ENCODE measurements around the gene UBAP2L.
A peak's percentile ranks its signal among the peaks of the same experiment; 100 is the strongest.

Gene UBAP2L

GRCh38 chr1:154265586-154265985, 44.8 kb downstream of the UBAP2L start:
- H3K79me1 ChIP-seq (ENCODE audit: low read length): no peaks in the 10 kb centered on the region
- H3K18ac ChIP-seq (ENCODE audit: low read length): no peak overlapping the region
- H3K4me3 ChIP-seq (ENCODE audit: low read depth, low read length): no peak overlapping the region
- H3K14ac ChIP-seq (ENCODE audit: low read length): no peak overlapping the region
- H3K9me3 ChIP-seq (ENCODE audit: insufficient read depth, low read depth, low read length): no peaks in the 10 kb centered on the region
- no peak overlapping the region for H2BK120ac ChIP-seq (ENCODE audit: insufficient read depth, low read length, poor library complexity)
- H3K79me2 ChIP-seq (ENCODE audit: control insufficient read depth, insufficient read depth, low read length, poor library complexity): no peaks in the 10 kb centered on the region
- no CpG with 5 or more reads among the region's 4 CpGs for WGBS (ENCODE audit: extremely low coverage, insufficient coverage, insufficient read length)
- no peak overlapping the region for H3K4ac ChIP-seq (ENCODE audit: low read depth, low read length)
- no peak overlapping the region for H3K9ac ChIP-seq (ENCODE audit: low read length)
- H2BK12ac ChIP-seq (ENCODE audit: low read length): no peak overlapping the region
- no peak overlapping the region for H4K8ac ChIP-seq (ENCODE audit: low read depth, low read length)
- no peak overlapping the region for H3K4me2 ChIP-seq (ENCODE audit: low read length)
- no peak overlapping the region for H3K23ac ChIP-seq (ENCODE audit: low read length)
- no peak overlapping the region for H4K91ac ChIP-seq (ENCODE audit: low read depth, low read length)
- H2AK5ac ChIP-seq (ENCODE audit: low read length): no peak overlapping the region
- no peaks in the 10 kb centered on the region for H3K4me1 ChIP-seq (ENCODE audit: control insufficient read depth in 1 of 2, insufficient read depth in 2 of 2, low read length in 2 of 2)
- no peak overlapping the region for H2AFZ ChIP-seq (ENCODE audit: insufficient read depth, low read length, poor library complexity)
- H2BK5ac ChIP-seq (ENCODE audit: low read depth, low read length, poor library complexity): no peak overlapping the region
- DNase-seq: no peak
- H3K27ac ChIP-seq (ENCODE audit: low read depth, low read length): no peak overlapping the region
- no peaks in the 10 kb centered on the region for H3K27me3 ChIP-seq (ENCODE audit: insufficient read depth, low read length)
- H4K12ac ChIP-seq (ENCODE audit: low read depth, low read length): no peak overlapping the region
- peaks cover 33 to 62% of the 10 kb centered on the region in 2 experiments for H3K36me3 ChIP-seq (ENCODE audit: control insufficient read depth in 1 of 2, insufficient read depth in 2 of 2, low read length in 2 of 2)

- Histone ChIP-seq H4K91ac (ENCODE audit: low read depth, low read length) (no peak overlapping the region), H2BK12ac (ENCODE audit: low read length) (no peak overlapping the region), H3K27me3 (ENCODE audit: insufficient read depth, low read length) (no peaks in the 10 kb centered on the region), H3K4ac (ENCODE audit: low read depth, low read length) (no peak overlapping the region), H3K14ac (ENCODE audit: low read length) (no peak overlapping the region), H2BK5ac (ENCODE audit: low read depth, low read length, poor library complexity) (no peak overlapping the region), H3K36me3 (ENCODE audit: control insufficient read depth in 1 of 2, insufficient read depth in 2 of 2, low read length in 2 of 2) (peaks cover 26 to 37% of the 10 kb centered on the region in 2 experiments), H2BK120ac (ENCODE audit: insufficient read depth, low read length, poor library complexity) (no peak overlapping the region), H3K4me1 (ENCODE audit: control insufficient read depth in 1 of 2, insufficient read depth in 2 of 2, low read length in 2 of 2) (peaks cover 2 to 4% of the 10 kb centered on the region in 2 experiments), H3K79me2 (ENCODE audit: control insufficient read depth, insufficient read depth, low read length, poor library complexity) (peaks cover 4% of the 10 kb centered on the region), H3K9me3 (ENCODE audit: insufficient read depth, low read depth, low read length) (no peaks in the 10 kb centered on the region), H3K27ac (ENCODE audit: low read depth, low read length) (no peak overlapping the region), H3K18ac (ENCODE audit: low read length) (no peak overlapping the region), H4K8ac (ENCODE audit: low read depth, low read length) (no peak overlapping the region), H2AK5ac (ENCODE audit: low read length) (no peak overlapping the region), H4K12ac (ENCODE audit: low read depth, low read length) (no peak overlapping the region), H3K79me1 (ENCODE audit: low read length) (peaks cover 5% of the 10 kb centered on the region), H3K9ac (ENCODE audit: low read length) (no peak overlapping the region), H3K4me3 (ENCODE audit: low read depth, low read length) (no peak overlapping the region), H3K23ac (ENCODE audit: low read length) (no peak overlapping the region), H2AFZ (ENCODE audit: insufficient read depth, low read length, poor library complexity) (no peak overlapping the region), H3K4me2 (ENCODE audit: low read length) (no peak overlapping the region)
- no peak for DNase-seq
- WGBS (ENCODE audit: extremely low coverage, insufficient coverage, insufficient read length): no CpG with 5 or more reads among the region's 5 CpGs
Measured at GRCh38 chr1:154270833-154271232, 50.1 kb downstream of the UBAP2L start.

GRCh38 chr1:154272217-154272998, 51.7 kb downstream of the UBAP2L start, which contains the start of gene HAX1:
HAX1 (plus strand) TSS chr1:154272629; CDS start chr1:154272724, 95 bp downstream.
- peak within 1 kb of the TSS; percentile 52 for H3K27ac ChIP-seq (ENCODE audit: low read depth, low read length)
- H2BK5ac ChIP-seq (ENCODE audit: low read depth, low read length, poor library complexity): peak within 1 kb of the TSS; percentile 57
- H3K9ac ChIP-seq (ENCODE audit: low read length): peak within 1 kb of the TSS; percentile 83
- peak within 1 kb of the TSS; percentile 89 for H4K91ac ChIP-seq (ENCODE audit: low read depth, low read length)
- no peaks in the 10 kb centered on the region for H3K9me3 ChIP-seq (ENCODE audit: insufficient read depth, low read depth, low read length)
- H3K14ac ChIP-seq (ENCODE audit: low read length): peak within 1 kb of the TSS; percentile 97
- peak within 1 kb of the TSS; percentile 84 for H2AK5ac ChIP-seq (ENCODE audit: low read length)
- peaks cover 2 to 4% of the 10 kb centered on the region in 2 experiments for H3K4me1 ChIP-seq (ENCODE audit: control insufficient read depth in 1 of 2, insufficient read depth in 2 of 2, low read length in 2 of 2)
- peak within 1 kb of the TSS; percentile 87 for H2BK120ac ChIP-seq (ENCODE audit: insufficient read depth, low read length, poor library complexity)
- peak within 1 kb of the TSS; percentile 91 for H4K12ac ChIP-seq (ENCODE audit: low read depth, low read length)
- H3K4ac ChIP-seq (ENCODE audit: low read depth, low read length): peak within 1 kb of the TSS; percentile 96
- H3K36me3 ChIP-seq (ENCODE audit: control insufficient read depth in 1 of 2, insufficient read depth in 2 of 2, low read length in 2 of 2): peaks cover 28 to 36% of the 10 kb centered on the region in 2 experiments
- peak within 1 kb of the TSS; percentile 71 for H3K4me2 ChIP-seq (ENCODE audit: low read length)
- H3K79me2 ChIP-seq (ENCODE audit: control insufficient read depth, insufficient read depth, low read length, poor library complexity): peaks cover 4% of the 10 kb centered on the region
- peaks cover 5% of the 10 kb centered on the region for H3K79me1 ChIP-seq (ENCODE audit: low read length)
- H3K4me3 ChIP-seq (ENCODE audit: low read depth, low read length): peak within 1 kb of the TSS; percentile 79
- H2AFZ ChIP-seq (ENCODE audit: insufficient read depth, low read length, poor library complexity): peak within 1 kb of the TSS; percentile 86
- no CpG with 5 or more reads among the region's 47 CpGs for WGBS (ENCODE audit: extremely low coverage, insufficient coverage, insufficient read length)
- no peaks in the 10 kb centered on the region for H3K27me3 ChIP-seq (ENCODE audit: insufficient read depth, low read length)
- H3K18ac ChIP-seq (ENCODE audit: low read length): peak within 1 kb of the TSS; percentile 98
- DNase-seq: peak; percentile 94 to 97
- H2BK12ac ChIP-seq (ENCODE audit: low read length): no peak within 1 kb of the TSS
- no peak within 1 kb of the TSS for H3K23ac ChIP-seq (ENCODE audit: low read length)
- peak within 1 kb of the TSS; percentile 98 for H4K8ac ChIP-seq (ENCODE audit: low read depth, low read length)

DNA sequence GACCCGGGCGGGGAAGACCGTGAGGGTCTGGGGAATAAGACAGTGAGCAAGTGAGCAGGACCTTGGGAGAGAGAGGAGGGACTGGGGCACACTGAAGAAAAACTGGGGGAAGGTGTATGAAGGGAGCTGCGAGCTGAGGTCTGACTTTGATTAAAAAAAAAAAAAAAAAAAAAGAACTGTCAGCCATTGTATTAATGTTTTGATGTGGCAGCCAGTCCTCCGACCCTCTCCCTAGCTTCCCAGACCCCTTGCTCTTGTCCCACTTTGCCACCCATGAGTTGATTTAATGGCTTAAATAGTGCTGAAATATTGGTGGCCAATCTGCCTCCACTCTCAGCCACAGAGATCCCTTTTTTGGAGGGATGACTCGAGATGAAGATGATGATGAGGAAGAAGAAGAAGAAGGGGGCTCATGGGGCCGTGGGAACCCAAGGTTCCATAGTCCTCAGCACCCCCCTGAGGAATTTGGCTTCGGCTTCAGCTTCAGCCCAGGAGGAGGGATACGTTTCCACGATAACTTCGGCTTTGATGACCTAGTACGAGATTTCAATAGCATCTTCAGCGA, 52.3 kb downstream of the UBAP2L start:
- no peaks in the 10 kb centered on the region for H3K9me3 ChIP-seq (ENCODE audit: insufficient read depth, low read depth, low read length)
- no peak overlapping the region for H3K23ac ChIP-seq (ENCODE audit: low read length)
- peak overlapping the region; percentile 52 for H3K27ac ChIP-seq (ENCODE audit: low read depth, low read length)
- H3K4me2 ChIP-seq (ENCODE audit: low read length): peak overlapping the region; percentile 71
- WGBS (ENCODE audit: extremely low coverage, insufficient coverage, insufficient read length): no CpG with 5 or more reads among the region's 13 CpGs
- H2BK120ac ChIP-seq (ENCODE audit: insufficient read depth, low read length, poor library complexity): peak overlapping the region; percentile 87
- H2AK5ac ChIP-seq (ENCODE audit: low read length): peak overlapping the region; percentile 84
- peaks cover 28 to 36% of the 10 kb centered on the region in 2 experiments for H3K36me3 ChIP-seq (ENCODE audit: control insufficient read depth in 1 of 2, insufficient read depth in 2 of 2, low read length in 2 of 2)
- H2BK5ac ChIP-seq (ENCODE audit: low read depth, low read length, poor library complexity): peak overlapping the region; percentile 57
- H2AFZ ChIP-seq (ENCODE audit: insufficient read depth, low read length, poor library complexity): peak overlapping the region; percentile 86
- peaks cover 2 to 4% of the 10 kb centered on the region in 2 experiments for H3K4me1 ChIP-seq (ENCODE audit: control insufficient read depth in 1 of 2, insufficient read depth in 2 of 2, low read length in 2 of 2)
- DNase-seq: no peak
- H3K79me1 ChIP-seq (ENCODE audit: low read length): peaks cover 5% of the 10 kb centered on the region
- H4K91ac ChIP-seq (ENCODE audit: low read depth, low read length): peak overlapping the region; percentile 89
- H3K27me3 ChIP-seq (ENCODE audit: insufficient read depth, low read length): no peaks in the 10 kb centered on the region
- peak overlapping the region; percentile 79 for H3K4me3 ChIP-seq (ENCODE audit: low read depth, low read length)
- H4K8ac ChIP-seq (ENCODE audit: low read depth, low read length): peak overlapping the region; percentile 98
- no peak overlapping the region for H2BK12ac ChIP-seq (ENCODE audit: low read length)
- peak overlapping the region; percentile 98 for H3K18ac ChIP-seq (ENCODE audit: low read length)
- peak overlapping the region; percentile 96 for H3K4ac ChIP-seq (ENCODE audit: low read depth, low read length)
- peak overlapping the region; percentile 97 for H3K14ac ChIP-seq (ENCODE audit: low read length)
- peaks cover 4% of the 10 kb centered on the region for H3K79me2 ChIP-seq (ENCODE audit: control insufficient read depth, insufficient read depth, low read length, poor library complexity)
- peak overlapping the region; percentile 83 for H3K9ac ChIP-seq (ENCODE audit: low read length)
- peak overlapping the region; percentile 91 for H4K12ac ChIP-seq (ENCODE audit: low read depth, low read length)
